HepG2 (cell line): ENCODE data around the gene COL5A1. TPM values are rescaled to one million over a fixed set of nuclear protein-coding genes. Genes with fewer than 3 reads are reported as not detected.

Experiments used
- ATAC-seq: fragments of 200-7000 bp; cut with Tn5 transposase; 3 replicates; pipeline ENCODE4 v1.9.1; 2020; ENCODE audit warnings: mild to moderate bottlenecking, moderate library complexity
- BruUV-seq: library from RNA; stranded (reverse); fragments of 400-500 nt; replicated peaks from 2 replicates; lab custom pipeline; 2021; lab: Mats Ljungman, UMichigan
- CTCF ChIA-PET: fragments of 300-600 bp; formaldehyde crosslinking; extraction: SDS; loops from one replicate; lab custom pipeline; 2021; ENCODE audit warnings: low total read pairs, inconsistent platforms, low intra/inter-chr PET ratio; lab: Yijun Ruan, JAX
- POLR2A ChIA-PET: fragments of 350-600 bp; sonication (Branson Sonifier 250); formaldehyde crosslinking; loops from one replicate; lab custom pipeline; 2020; ENCODE audit warnings: antibody characterized with exemption, inconsistent platforms; lab: Yijun Ruan, JAX
- DNase-seq: peaks from one replicate; pipeline ENCODE4 v3.0.0-alpha.2; 2015; ENCODE audit warnings: low spot score
- FAIRE-seq: peaks from 3 replicates; lab custom pipeline; 2011; peaks lifted over from hg19 to GRCh38; lab: Jason Lieb, UNC
- H2AFZ ChIP-seq: one replicate; pipeline ENCODE4 v1.6.1; 2011; ENCODE audit warnings: low read length, inconsistent platforms
- H3K27ac ChIP-seq: fragments of 300-600 bp; 3 replicates; pipeline ENCODE4 v1.8.0; 2011; ENCODE audit warnings: mixed run types, mild to moderate bottlenecking, mixed read lengths, low read length, inconsistent platforms; ENCODE audit not compliant: insufficient read depth; ENCODE audit errors: extremely low read length
- H3K27me3 ChIP-seq, 2 experiments: fragments of 200-600 bp in 1 of 2; 2 replicates in 1 of 2; 3 replicates in 1 of 2; pipeline versions ENCODE4 v1.6.0 to v1.8.0; 2011; ENCODE audit warnings: low read length in 2 of 2, mild to moderate bottlenecking in 2 of 2, moderate library complexity in 2 of 2, inconsistent platforms in 1 of 2; ENCODE audit not compliant: insufficient read depth in 2 of 2, control insufficient read depth in 1 of 2
- H3K36me3 ChIP-seq, 2 experiments: fragments of 200-600 bp in 1 of 2; replicated peaks in 1 of 2; 2 replicates in 1 of 2; 3 replicates in 1 of 2; pipeline versions ENCODE4 v1.5.1 to v1.8.0; 2011; ENCODE audit warnings: low read length in 2 of 2, inconsistent platforms in 1 of 2; ENCODE audit not compliant: insufficient read depth in 2 of 2, control insufficient read depth in 1 of 2
- H3K4me1 ChIP-seq: 2 replicates; pipeline ENCODE4 v1.5.1; 2012; ENCODE audit warnings: low read length, inconsistent platforms; ENCODE audit not compliant: insufficient read depth
- H3K4me2 ChIP-seq: 2 replicates; pipeline ENCODE4 v1.6.0; 2011; ENCODE audit warnings: low read depth, low read length, inconsistent platforms
- H3K4me3 ChIP-seq, 3 experiments: fragments of 200-600 bp in 1 of 3; sonication (generic), shearing (Covaris generic) in 1 of 3; replicated peaks in 1 of 3; 2 replicates each; pipeline ENCODE4 v1.5.1; 2011 to 2016; ENCODE audit warnings: low read length in 3 of 3, inconsistent platforms in 2 of 3, low read depth in 2 of 3, mild to moderate bottlenecking in 2 of 3, control low read depth in 1 of 3, mixed read lengths in 1 of 3; ENCODE audit not compliant: insufficient read depth in 1 of 3
- H3K79me2 ChIP-seq: one replicate; pipeline ENCODE4 v1.6.1; 2011; ENCODE audit warnings: low read length, inconsistent platforms; ENCODE audit not compliant: insufficient read depth
- H3K9ac ChIP-seq: 2 replicates; pipeline ENCODE4 v1.6.0; 2011; ENCODE audit warnings: mild to moderate bottlenecking, low read depth, low read length, inconsistent platforms; ENCODE audit not compliant: insufficient read depth
- H3K9me3 ChIP-seq: 2 replicates; pipeline ENCODE4 v1.5.1; 2012; ENCODE audit warnings: mild to moderate bottlenecking, low read length
- H4K20me1 ChIP-seq: 2 replicates; pipeline ENCODE4 v1.6.0; 2011; ENCODE audit warnings: inconsistent platforms, mild to moderate bottlenecking, low read length, moderate library complexity; ENCODE audit not compliant: insufficient read depth
- AFF4 ChIP-seq: sonication (generic); formaldehyde crosslinking; IDR thresholded peaks from 2 replicates; pipeline ENCODE4 v1.4.0; 2020; ENCODE audit warnings: missing genetic modification reagents
- ATF7-NPFF ChIP-seq: sonication (generic); formaldehyde crosslinking; IDR thresholded peaks from 2 replicates; pipeline ENCODE4 v1.8.1; 2023; ENCODE audit warnings: mild to moderate bottlenecking, low read depth, missing genetic modification reagents, moderate library complexity
- EZH2 ChIP-seq: conservative IDR thresholded peaks from 2 replicates; pipeline ENCODE4 v1.6.1; 2012; ENCODE audit warnings: mild to moderate bottlenecking, low read depth, low read length, moderate library complexity
- KAT2B ChIP-seq: fragments of 150-350 bp; IDR thresholded peaks from 2 replicates; pipeline ENCODE4 v1.6.1; 2014; ENCODE audit warnings: low read depth, low read length, borderline replicate concordance
- KLF13 ChIP-seq: sonication (generic); formaldehyde crosslinking; IDR thresholded peaks from 2 replicates; pipeline ENCODE4 v1.4.0; 2020; ENCODE audit warnings: mild to moderate bottlenecking, missing genetic modification reagents
- NFKBIZ ChIP-seq: IDR thresholded peaks from 2 replicates; pipeline ENCODE4 v1.6.1; 2018; ENCODE audit warnings: missing genetic modification reagents, missing compliant biosample characterization
- RARG ChIP-seq: sonication (generic); formaldehyde crosslinking; IDR thresholded peaks from 2 replicates; pipeline ENCODE4 v1.4.0; 2020; ENCODE audit warnings: low read depth, mild to moderate bottlenecking, missing genetic modification reagents
- REL ChIP-seq: sonication (generic); formaldehyde crosslinking; conservative IDR thresholded peaks from 2 replicates; pipeline ENCODE4 v1.8.0; 2022; ENCODE audit warnings: mild to moderate bottlenecking, missing genetic modification reagents, moderate library complexity
- ZGPAT ChIP-seq: IDR thresholded peaks from 2 replicates; pipeline ENCODE4 v1.6.1; 2016; ENCODE audit warnings: mild to moderate bottlenecking
- ZNF207 ChIP-seq: fragments of 450-650 bp; IDR thresholded peaks from 2 replicates; pipeline ENCODE4 v1.6.1; 2016; ENCODE audit warnings: antibody characterized with exemption, borderline replicate concordance
- ZNF558 ChIP-seq: sonication (generic); formaldehyde crosslinking; IDR thresholded peaks from 2 replicates; pipeline ENCODE4 v1.9.0; 2022; ENCODE audit warnings: mild to moderate bottlenecking, missing genetic modification reagents, borderline replicate concordance
- ZNF670 ChIP-seq: sonication (generic); formaldehyde crosslinking; IDR thresholded peaks from 2 replicates; pipeline ENCODE4 v1.8.0; 2022; ENCODE audit warnings: mild to moderate bottlenecking, missing genetic modification reagents, borderline replicate concordance
- ZNF709 ChIP-seq: sonication (generic); formaldehyde crosslinking; IDR thresholded peaks from 2 replicates; pipeline ENCODE4 v1.5.0; 2020; ENCODE audit warnings: mild to moderate bottlenecking, missing genetic modification reagents
- ZNF75D ChIP-seq: sonication (generic); formaldehyde crosslinking; IDR thresholded peaks from 2 replicates; pipeline ENCODE4 v1.8.1; 2023; ENCODE audit warnings: missing genetic modification reagents, mild to moderate bottlenecking, borderline replicate concordance
- ZNF780A ChIP-seq: sonication (generic); formaldehyde crosslinking; IDR thresholded peaks from 2 replicates; pipeline ENCODE4 v1.8.0; 2022; ENCODE audit warnings: mild to moderate bottlenecking, missing genetic modification reagents, moderate library complexity
- ZNF790 ChIP-seq: sonication (generic); formaldehyde crosslinking; IDR thresholded peaks from 2 replicates; pipeline ENCODE4 v1.8.0; 2022; ENCODE audit warnings: missing genetic modification reagents, mild to moderate bottlenecking, borderline replicate concordance
- ZNF878 ChIP-seq: sonication (generic); formaldehyde crosslinking; IDR thresholded peaks from 2 replicates; pipeline ENCODE4 v1.8.1; 2023; ENCODE audit warnings: mild to moderate bottlenecking, missing genetic modification reagents, moderate library complexity
- WGBS: methylation state at CpG from one replicate; pipeline ENCODE4 v1.1.6; 2017; ENCODE audit warnings: low lambda C conversion rate; 5-methylcytosine and 5-hydroxymethylcytosine counted together
- in situ Hi-C: cut with HindIII; loops from 2 replicates; pipeline ENCODE4 v1.10.0; 2017; ENCODE audit warnings: low pct_unique_long_range_greater_than_20kb; ENCODE audit not compliant: extremely low pct_ligation_motif_present
- intact Hi-C: fragments of 100-400 bp; cut with micrococcal nuclease; formaldehyde crosslinking; loops from one replicate; pipeline ENCODE4 v1.10.0; 2022; ENCODE audit not compliant: unreplicated experiment
- polyA plus RNA-seq, 8 experiments: library from polyadenylated mRNA; depleted of rRNA in 3 of 8; stranded (reverse) in 7 of 8; unstranded in 1 of 8; fragments of >200 nt; fragmentation: Illumina TruSeq in 4 of 8; extraction: Trizol in 4 of 8; gene quantifications; 2 replicates each; pipeline versions ENCODE4 v1.2.1 to v1.2.3, GENCODE V29; 2011 to 2016; ENCODE audit warnings: low read depth in 4 of 8, missing spikeins in 1 of 8, mixed read lengths in 1 of 8; ENCODE audit not compliant: insufficient read depth in 1 of 8
- total RNA-seq, 5 experiments: library from RNA; depleted of rRNA; stranded (reverse); fragments of >200 nt; fragmentation: Illumina TruSeq; extraction: Trizol; gene quantifications; 2 replicates each; pipeline ENCODE4 v1.2.3, GENCODE V29; 2016; ENCODE audit warnings: low read depth in 1 of 5

COL5A1 gene
- total and polyA plus RNA-seq, 2 of the 13 experiments (the other 11 are each of a cell fraction or from before 2014, with no cell fraction given), result not detected

GRCh38 chr9:134677743-134678142, 36.1 kb downstream of the COL5A1 start:
- Histone ChIP-seq H3K4me2 (no peak overlapping the region), H3K27me3 (peaks cover 3 to 31% of the 10 kb centered on the region in 2 experiments; a peak in 3 of 5 replicates), H2AFZ (no peak overlapping the region), H4K20me1 (no peaks in the 10 kb centered on the region), H3K27ac (no peak overlapping the region), H3K79me2 (no peaks in the 10 kb centered on the region), H3K9me3 (no peaks in the 10 kb centered on the region)
- ChIA-PET POLR2A (no interaction called here), CTCF (no interaction called here)
- in situ Hi-C loops, result no loop called here
- WGBS, result 17% methylated on average over 10 of the region's 11 CpGs
- ATAC-seq (no peak), FAIRE-seq (no peak), DNase-seq (no peak)
- no TSS peak for BruUV-seq
- TF ChIP-seq ZNF709 (CRISPR knock-in tag) (no peak), KLF13 (no peak), ZNF558 (CRISPR knock-in tag) (no peak), ZNF780A (CRISPR knock-in tag) (no peak), ZNF670 (no peak), ZNF878 (CRISPR knock-in tag) (no peak), ZNF790 (CRISPR knock-in tag) (no peak), EZH2 (no peak), ZGPAT (CRISPR knock-in tag) (no peak), ATF7-NPFF (CRISPR knock-in tag) (no peak), AFF4 (CRISPR knock-in tag) (no peak), RARG (CRISPR knock-in tag) (no peak), ZNF207 (no peak), NFKBIZ (CRISPR knock-in tag) (no peak), REL (CRISPR knock-in tag) (no peak), KAT2B (no peak), ZNF75D (no peak)
- TF ChIP-seq, all 625 proteins: peak for 0
- intact Hi-C loops, result no loop called here
- no peak overlapping the region for H3K9ac ChIP-seq
- no peaks in the 10 kb centered on the region for H3K36me3 ChIP-seq
- no peaks in the 10 kb centered on the region for H3K4me1 ChIP-seq
- no peak overlapping the region for H3K4me3 ChIP-seq
